GM18520 (cell line): Measurements from ENCODE around the gene STYXL2.

Experiments
- ATAC-seq: cut with Tn5 transposase; IDR thresholded peaks from one replicate; pipeline ENCODE4 v1.9.1; 2021; ENCODE audit not compliant: unreplicated experiment

STYXL2 gene

DNA sequence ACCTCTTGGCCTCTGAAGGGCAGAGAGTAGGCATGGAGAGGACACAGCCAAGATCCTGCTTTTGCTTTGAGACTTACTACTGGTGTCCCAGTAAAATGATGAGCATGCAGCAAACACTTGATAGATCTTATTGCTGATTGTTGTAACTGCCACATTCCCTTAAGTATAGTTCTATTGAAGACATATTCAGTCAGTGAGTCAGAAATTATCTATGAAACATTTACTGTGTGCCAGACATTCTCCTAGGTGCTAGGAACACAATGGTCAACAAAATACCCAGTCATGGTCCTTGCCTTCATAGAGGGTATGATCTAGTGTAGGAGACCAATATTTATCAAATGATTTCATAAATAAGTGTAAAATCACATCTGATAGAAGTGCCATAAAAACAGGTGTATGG is 13.6 kb downstream of the STYXL2 start:
- ATAC-seq, result no peak

DNA sequence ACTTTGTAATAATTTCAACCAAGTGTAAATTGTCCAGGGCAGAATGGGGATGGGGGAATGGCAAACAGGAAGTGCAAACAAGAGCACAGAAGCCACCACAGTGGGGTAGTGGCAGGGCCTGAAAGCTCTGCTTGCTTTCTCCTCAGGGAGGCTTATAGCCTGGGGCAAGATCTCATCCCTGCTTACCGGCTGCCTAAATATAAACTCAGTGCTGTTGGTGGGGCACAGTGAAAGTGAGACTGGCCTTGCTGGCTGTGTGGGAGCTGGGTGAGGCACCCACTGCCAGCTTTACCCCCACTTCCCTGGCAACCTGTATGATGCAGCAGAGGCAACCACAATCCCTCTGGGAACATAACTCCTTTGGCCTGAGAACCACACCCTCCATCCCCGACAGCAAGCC is 15.2 kb downstream of the STYXL2 start:
- no peak for ATAC-seq

DNA sequence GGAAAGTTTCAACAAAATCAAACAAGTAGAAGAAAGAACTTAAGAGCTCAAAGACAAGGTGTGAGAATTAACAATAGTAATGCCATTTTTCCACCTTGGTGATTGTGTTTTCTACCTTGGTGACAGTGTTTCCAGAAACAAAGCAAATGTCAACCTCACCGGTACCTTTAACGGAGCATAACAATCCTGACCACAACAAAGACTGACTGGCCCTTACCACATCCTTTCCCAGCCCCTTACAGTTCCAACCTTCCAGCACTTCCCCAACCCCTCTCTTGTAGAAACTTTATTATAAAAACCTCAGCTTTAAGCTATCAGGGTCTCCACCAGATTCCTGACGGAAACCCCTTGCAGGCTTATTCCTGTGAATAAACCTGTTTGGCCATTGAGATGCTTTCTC is 16.7 kb downstream of the STYXL2 start:
- ATAC-seq, result no peak

DNA sequence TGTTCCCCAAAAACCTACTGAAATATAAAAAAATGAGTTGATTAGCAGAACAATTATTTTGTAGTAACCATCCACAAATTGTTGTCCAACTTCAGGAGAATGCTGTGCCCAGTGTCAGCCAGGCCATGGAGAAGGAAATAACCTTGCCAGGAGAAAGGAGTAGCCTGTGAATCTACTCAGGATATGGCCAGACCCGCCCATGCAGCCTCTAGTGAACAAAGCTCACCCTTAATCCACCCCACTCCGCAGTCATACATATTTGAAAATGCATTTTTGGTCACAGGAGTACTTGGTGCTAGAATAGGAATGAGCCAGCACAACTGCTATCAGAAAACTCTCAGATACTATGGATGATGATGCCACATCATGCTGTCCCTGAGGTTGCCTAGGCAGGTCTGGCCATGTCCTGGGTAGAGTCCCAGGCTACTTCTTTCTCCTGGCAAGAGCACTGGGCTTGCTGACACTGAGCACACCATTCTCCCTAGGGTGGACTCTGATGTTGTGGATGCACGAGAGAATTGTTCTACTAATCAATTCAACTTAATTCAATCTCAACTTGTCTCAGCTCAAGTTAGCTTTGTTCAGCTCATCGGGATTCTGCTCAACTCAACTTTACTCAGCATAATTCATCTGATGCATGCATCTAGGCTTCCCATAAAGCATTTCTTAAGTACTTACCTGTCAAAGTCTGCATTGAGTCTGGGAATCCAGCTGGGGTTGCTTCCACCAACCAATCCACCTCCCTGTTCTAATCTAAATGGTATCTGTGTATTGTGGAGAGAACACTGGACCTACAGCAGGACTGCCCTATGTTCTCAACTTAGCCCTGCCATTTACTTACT is 18.2 kb downstream of the STYXL2 start:
- no peak for ATAC-seq

DNA sequence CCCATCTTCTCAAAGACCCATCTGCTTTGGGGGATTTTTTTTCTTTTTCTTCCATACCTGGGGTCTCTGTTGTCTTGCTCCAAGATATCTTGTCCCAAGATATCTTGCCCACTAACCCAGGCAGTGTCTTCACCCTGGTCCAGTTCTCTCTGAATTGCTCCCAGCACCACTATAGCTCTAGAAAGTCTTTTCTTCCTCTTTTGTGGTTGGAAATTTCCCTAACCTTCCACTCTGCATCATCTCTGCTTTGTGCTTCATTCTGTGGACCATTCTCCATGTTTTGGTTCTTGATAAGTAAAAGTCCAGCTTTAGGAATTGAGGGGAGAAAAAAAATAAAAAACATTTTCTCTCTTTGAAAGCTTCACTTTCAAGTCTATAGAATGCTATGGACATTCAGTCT is 20.9 kb downstream of the STYXL2 start:
- no peak for ATAC-seq

DNA sequence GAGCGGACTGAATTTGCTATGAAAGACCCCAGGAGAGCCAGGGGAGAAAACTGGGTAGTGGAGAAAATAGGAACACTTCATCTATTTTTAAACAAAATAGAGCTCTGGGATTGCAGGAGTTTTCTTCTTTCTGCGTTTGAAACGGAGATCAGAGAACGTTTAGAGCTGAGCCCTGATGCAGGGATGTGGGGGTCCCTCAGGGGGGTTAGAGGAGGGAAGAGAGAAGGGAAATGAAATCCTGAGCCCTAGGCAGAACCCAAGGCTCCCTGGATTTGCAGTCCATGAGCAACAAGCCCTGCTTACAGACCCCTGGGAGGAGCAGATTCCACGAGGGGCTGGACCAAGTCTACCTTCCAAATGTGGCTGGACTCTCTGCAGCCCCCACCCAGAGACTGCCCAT is 21.8 kb downstream of the STYXL2 start:
- ATAC-seq, result no peak

DNA sequence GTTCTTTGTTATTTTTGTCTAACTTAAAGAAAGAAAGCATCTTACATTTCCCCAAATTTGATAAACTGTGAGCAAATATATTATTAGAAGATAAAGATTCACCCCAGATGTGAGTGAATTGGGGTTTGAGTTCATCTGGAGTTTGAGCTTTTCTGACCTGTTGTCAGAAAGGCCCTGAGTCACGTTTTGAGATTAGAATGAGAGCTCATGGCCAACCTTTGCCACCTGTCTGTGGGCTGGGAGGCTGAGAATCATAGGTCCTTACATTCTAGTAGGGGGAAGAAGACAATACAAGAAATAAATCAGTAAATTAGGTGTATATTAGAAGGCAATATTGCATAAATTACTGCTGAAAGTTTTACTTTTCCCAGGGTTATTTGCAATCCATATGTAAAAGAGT is 22.3 kb downstream of the STYXL2 start:
- no peak for ATAC-seq

DNA sequence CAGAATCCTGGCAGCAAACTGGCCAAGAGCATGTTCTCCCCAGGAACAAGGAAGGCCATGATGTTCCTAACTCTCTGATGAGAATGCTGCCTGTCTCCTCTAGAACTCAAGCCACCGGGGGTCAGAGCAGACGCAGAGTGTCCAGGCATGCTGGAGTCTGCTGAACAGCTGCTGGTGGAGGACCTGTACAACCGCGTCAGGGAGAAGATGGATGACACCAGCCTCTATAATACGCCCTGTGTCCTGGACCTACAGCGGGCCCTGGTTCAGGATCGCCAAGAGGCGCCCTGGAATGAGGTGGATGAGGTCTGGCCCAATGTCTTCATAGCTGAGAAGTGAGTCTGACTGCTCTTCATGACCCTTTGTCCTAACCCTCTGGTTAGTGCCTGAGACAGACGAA is 23.4 kb downstream of the STYXL2 start:
- no peak for ATAC-seq

DNA sequence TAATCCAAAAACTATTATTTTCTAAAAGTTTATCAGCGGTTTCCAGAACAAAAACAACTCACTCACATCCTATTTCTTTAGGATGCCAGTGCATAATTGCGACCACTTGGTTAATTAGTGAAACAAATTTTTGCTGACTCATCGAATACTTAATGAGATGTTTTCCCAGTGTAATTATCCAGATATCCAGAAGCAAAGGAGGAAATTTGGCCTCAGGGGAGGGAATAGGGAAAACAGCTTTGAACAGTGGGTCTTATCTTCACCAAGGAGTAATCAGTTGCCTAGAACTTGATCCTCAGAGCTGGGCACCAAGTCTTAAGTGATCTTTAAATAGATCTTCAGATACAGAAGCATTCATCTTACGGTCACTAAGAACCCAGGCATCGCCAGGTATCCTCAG is 24.3 kb downstream of the STYXL2 start:
- no peak for ATAC-seq

DNA sequence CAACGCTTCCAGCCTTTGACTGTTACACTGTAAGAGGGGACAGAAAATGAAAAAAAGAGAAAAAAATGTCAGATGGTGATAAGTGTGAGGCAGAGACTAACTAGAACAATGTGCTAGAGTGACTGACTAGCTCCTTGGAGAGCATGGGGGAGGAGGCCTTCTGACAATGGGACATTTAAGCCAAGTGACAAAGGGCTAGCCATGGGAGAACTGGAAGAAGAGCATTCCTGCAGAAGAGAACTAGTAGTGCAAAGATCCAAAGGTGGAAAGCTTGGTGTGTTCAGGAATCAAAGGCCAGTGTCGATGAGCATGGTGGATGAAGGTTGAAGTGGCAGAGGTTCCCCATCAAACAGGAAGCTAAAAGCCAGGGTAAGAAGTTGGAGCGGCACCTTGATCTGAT is 25.8 kb downstream of the STYXL2 start:
- ATAC-seq, result no peak

DNA sequence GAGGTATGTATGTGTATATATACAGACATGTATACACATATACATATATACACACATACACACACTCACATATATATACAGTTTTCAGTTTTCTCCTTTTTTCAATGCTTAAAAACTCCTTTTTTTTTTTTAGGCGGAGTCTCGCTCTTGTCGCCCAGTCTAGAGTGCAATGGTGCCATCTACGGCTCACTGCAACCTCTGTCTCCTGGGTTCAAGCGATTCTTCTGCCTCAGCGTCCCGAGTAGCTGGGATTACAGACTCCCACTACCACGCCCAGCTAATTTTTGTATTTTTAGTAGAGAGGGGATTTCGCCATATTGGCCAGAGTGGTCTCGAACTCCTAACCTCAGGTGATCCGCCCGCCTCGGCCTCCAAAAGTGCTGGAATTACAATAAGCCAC is 27.0 kb downstream of the STYXL2 start:
- no peak for ATAC-seq

DNA sequence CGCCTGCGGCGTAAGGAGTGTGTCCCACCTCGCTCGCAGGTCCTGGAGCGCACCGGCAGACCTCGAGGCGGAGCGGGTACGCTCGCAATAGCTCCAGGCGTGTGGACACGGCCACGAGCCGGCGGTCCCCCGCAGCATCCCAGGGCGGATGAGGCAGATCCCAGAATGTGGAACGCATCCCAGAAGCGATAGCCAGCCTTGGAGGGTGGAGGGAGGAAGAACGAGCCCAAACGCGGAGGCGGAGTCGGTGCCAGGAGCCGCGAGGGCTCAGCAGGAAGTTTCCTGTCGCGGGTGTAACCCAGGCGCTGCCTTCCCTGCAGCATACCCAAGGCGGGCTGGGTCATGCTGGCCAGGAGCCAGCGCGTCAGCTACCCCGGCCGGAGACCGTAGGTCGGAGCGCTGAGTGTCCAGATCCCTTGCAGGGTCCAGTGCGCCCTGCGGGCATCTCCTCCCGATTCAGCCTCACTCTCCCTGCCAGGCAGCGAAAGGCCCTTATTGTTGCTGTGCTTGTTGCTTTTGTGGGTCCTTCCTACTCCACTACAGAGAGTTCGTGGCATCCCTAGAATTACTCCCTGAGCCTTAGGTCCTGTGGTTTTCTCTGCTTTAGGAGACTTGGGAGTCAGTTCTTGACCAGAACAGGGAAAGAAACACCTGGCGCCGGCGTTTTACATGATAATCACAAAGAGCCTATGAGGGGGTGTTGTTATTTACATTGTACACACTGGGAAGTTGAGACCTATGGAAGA is 27.7 kb downstream of the STYXL2 start:
- no peak for ATAC-seq

DNA sequence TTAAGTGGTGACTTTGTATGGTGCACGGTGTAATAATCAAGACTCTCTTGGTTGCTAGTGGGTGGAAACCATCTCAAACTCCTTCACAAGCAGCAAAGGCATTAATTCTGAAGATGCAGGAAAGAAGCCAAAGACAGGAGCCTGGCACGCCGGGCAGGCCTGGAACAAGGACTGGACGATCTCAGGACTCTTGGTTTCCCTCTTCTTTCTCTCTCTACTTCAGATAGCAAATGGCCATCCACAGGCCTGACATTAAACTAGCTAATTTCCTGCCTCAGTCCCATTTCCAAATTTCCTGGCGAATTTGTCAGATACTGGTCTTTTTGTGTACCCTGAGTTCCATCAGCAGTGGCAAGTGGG is 28.2 kb downstream of the STYXL2 start:
- ATAC-seq, result no peak

DNA sequence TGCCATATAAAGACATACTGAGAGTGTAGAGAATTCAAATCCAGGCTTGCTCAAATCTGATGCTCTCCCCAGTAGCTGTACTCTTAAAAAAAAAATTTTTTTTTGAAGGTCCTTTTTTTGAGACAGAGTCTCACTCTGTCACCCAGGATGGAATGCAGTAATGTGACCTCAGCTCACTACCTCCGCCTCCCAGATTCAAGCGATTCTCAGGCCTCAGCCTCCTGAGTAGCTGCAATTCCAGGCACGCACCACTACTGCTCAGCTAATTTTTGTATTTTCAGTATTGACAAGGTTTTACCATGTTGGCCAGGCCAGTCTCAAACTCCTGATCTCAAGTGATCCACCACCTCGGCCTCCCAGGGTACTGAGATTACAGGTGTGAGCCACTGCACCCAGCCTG is 28.7 kb downstream of the STYXL2 start:
- ATAC-seq, result no peak

DNA sequence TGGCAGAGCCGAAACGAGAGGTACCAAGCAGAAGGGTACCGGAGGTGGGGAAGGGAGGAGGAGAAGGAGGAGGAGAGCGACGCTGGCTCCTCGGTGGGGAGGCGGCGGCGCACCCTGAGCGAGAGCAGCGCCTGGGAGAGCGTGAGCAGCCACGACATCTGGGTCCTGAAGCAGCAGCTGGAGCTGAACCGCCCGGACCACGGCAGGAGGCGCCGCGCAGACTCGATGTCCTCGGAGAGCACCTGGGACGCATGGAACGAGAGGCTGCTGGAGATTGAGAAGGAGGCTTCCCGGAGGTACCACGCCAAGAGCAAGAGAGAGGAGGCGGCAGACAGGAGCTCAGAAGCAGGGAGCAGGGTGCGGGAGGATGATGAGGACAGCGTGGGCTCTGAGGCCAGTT is 32.4 kb downstream of the STYXL2 start:
- no peak for ATAC-seq

DNA sequence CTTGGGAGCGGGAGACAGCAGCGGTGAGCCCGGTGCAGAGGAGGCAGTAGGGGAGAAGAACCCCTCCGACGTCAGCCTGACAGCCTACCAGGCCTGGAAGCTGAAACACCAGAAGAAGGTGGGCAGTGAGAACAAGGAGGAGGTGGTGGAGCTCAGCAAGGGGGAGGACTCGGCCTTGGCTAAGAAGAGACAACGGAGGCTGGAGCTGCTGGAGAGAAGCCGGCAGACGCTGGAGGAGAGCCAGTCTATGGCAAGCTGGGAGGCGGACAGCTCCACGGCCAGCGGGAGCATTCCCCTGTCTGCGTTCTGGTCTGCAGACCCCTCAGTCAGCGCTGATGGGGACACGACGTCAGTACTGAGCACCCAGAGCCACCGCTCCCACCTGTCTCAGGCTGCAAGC is 32.9 kb downstream of the STYXL2 start:
- no peak for ATAC-seq

DNA sequence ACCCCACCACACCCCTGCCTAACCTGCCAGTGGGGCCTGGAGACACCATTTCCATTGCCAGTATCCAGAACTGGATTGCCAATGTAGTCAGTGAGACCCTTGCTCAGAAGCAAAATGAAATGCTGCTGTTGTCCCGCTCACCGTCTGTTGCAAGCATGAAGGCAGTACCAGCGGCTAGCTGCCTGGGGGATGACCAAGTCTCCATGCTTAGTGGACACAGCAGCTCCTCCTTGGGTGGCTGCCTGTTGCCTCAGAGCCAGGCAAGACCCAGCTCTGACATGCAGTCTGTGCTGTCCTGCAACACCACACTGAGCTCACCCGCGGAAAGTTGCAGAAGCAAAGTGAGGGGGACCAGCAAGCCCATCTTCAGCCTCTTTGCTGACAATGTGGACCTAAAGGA is 33.4 kb downstream of the STYXL2 start:
- no peak for ATAC-seq

DNA sequence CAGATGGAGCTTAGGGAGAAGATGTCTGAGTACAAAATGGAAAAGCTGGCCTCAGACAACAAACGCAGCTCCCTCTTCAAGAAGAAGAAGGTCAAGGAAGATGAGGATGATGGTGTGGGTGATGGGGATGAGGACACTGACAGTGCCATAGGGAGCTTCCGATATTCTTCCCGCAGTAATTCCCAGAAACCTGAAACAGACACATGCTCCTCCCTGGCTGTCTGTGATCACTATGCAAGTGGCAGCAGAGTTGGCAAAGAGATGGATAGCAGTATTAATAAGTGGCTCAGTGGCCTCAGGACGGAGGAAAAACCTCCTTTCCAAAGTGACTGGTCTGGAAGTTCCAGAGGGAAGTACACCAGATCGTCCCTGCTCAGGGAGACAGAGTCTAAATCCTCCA is 33.8 kb downstream of the STYXL2 start:
- no peak for ATAC-seq

DNA sequence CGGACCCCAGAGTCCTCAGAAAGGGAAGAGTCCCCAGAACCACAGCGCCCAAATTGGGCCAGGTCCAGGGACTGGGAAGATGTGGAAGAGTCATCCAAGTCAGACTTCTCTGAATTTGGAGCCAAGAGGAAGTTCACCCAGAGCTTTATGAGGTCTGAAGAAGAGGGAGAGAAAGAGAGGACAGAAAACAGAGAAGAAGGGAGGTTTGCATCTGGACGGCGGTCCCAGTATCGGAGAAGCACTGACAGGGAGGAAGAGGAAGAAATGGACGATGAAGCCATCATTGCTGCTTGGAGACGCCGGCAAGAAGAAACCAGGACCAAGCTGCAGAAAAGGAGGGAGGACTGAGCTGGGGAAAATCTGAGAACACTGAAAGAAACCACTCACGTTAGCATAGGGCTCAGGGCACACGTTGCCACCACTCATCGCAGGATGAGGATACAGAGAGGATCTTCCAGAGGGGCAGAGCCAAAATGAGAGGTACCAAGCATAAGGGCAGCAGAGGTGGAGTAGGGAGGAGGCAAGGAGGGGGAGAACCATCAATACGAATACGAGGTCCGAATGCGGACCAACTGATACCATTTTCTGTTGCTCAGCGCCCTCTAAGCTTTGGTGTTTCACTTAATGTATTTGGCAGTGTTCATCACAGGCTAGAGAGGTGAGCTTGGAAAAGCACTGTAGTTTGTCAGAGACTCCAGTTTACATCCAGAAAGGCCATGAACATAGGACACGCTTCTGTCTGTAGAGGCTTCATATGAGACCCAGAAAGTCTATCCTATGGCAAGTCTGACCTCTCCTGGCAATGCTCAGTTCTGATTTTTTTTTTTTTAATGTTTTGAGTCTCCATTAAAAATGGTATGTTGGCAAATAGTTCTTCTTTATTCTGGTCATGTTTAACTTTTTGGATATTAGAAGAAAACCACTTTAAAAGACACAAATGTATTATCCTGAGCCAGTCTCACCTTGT is 34.7 kb downstream of the STYXL2 start:
- no peak for ATAC-seq

DNA sequence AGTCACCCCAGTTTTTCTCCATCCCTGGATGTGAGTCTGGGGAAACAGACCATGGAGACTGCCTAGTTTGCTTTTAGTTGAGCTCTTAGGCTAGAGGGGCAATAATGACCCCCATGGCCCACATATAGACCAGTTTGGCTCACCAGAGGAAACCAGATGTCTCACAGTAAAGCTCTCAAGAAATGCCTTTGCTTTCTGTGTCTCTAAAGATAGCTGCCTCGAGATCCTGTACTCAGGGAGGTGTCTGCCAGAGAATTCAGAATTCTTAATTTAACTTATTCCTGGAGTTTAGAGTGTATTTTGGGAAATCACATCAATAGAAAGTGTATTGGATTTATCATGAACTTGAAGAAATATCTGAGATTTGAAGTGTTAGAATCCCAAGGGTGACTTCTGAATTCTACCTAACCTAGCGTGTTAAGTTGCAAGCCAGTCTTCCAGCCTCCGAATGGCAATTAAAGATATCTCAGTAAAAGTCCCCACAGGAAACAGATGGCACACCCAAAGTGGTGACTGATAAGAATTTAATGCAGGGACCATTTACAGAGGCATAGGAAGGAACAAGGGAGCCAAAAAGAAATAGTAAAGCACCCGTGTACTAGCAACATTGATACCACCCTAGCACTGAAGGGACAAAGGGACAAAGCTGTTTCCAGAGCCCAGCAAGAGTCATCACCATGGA is 37.1 kb downstream of the STYXL2 start:
- no peak for ATAC-seq
